A549 (cell line): Measurements from ENCODE around the gene FAM174C.

ENCODE experiments used
- CHD2 ChIP-seq: fragments of 150-350 bp; IDR thresholded peaks from 2 replicates; pipeline ENCODE4 v1.6.1; 2014; ENCODE audit warnings: low read length; ENCODE audit not compliant: partially characterized antibody
- EP300 ChIP-seq, 2 experiments: fragments of >200 bp; sonication (Bioruptor Twin); formaldehyde crosslinking; IDR thresholded peaks; 2 replicates in 1 of 2; 3 replicates in 1 of 2; pipeline ENCODE4 v1.6.1; 2016 to 2017
- GATA3 ChIP-seq: IDR thresholded peaks from 2 replicates; pipeline ENCODE4 v1.6.1; 2012; ENCODE audit warnings: borderline replicate concordance
- JUNB ChIP-seq: fragments of >200 bp; sonication (Bioruptor Twin); formaldehyde crosslinking; IDR thresholded peaks from 2 replicates; pipeline ENCODE4 v1.6.1; 2016
- POLR2A ChIP-seq: IDR thresholded peaks from 2 replicates; pipeline ENCODE4 v1.6.1; 2012; ENCODE audit warnings: mild to moderate bottlenecking, low read length
- POLR2AphosphoS2 ChIP-seq: conservative IDR thresholded peaks from 2 replicates; pipeline ENCODE4 v1.6.1; 2012; ENCODE audit warnings: low read length, improper control_type of control experiment, inconsistent platforms
- SREBF2 ChIP-seq: fragments of 450-650 bp; IDR thresholded peaks from 2 replicates; pipeline ENCODE4 v1.6.1; 2014; ENCODE audit warnings: mild to moderate bottlenecking, moderate library complexity
- TF ChIP-seq, protein P1 (sequence below): fragments of >200 bp; sonication (Bioruptor Twin); formaldehyde crosslinking; IDR thresholded peaks from 3 replicates; pipeline ENCODE4 v1.5.1; 2016
- TF ChIP-seq, protein P2 (sequence below): fragments of 450-650 bp; IDR thresholded peaks from 2 replicates; pipeline ENCODE4 v1.6.1; 2014; ENCODE audit warnings: antibody characterized with exemption
- TF ChIP-seq, protein P3 (sequence below): IDR thresholded peaks from 2 replicates; pipeline ENCODE4 v1.6.1; 2012; ENCODE audit warnings: low read depth, borderline replicate concordance

DNA sequence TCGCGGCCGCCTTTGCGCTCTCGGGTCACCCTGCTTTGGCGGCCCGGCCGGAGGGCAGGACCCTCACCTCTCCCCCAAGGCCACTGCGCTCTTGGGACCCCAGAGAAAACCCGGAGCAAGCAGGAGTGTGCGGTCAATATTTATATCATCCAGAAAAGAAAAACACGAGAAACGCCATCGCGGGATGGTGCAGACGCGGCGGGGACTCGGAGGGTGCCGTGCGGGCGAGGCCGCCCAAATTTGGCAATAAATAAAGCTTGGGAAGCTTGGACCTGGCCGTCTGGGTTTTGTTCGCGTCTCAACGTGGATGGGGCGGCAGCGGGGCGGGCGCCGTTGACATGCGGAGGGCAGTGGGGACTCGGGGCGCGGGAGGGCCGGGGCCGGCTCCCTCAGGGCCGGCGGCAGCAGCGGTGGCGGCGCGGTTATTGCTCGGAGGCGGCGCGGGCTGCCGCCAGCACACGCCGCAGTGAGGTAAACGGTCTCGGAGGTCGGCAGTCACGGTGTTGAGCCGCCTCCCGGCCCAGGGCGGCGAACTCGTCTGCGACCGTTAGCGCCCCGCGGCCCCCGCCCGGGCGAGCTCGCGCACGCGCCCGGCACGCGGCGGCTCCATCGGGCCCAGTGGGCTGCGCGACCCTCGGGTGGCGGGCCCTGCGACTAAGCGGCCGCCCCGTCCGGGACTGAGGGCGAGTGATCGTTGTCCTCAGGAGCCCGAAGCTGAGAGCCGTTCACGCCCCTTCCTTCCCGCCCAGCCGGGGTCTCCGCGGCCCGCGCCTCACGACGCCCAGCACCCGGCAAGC is 47.0 kb upstream of the FAM174C start:
- TF ChIP-seq, protein P1, sequence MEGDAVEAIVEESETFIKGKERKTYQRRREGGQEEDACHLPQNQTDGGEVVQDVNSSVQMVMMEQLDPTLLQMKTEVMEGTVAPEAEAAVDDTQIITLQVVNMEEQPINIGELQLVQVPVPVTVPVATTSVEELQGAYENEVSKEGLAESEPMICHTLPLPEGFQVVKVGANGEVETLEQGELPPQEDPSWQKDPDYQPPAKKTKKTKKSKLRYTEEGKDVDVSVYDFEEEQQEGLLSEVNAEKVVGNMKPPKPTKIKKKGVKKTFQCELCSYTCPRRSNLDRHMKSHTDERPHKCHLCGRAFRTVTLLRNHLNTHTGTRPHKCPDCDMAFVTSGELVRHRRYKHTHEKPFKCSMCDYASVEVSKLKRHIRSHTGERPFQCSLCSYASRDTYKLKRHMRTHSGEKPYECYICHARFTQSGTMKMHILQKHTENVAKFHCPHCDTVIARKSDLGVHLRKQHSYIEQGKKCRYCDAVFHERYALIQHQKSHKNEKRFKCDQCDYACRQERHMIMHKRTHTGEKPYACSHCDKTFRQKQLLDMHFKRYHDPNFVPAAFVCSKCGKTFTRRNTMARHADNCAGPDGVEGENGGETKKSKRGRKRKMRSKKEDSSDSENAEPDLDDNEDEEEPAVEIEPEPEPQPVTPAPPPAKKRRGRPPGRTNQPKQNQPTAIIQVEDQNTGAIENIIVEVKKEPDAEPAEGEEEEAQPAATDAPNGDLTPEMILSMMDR: no peak
- TF ChIP-seq POLR2AphosphoS2: no peak
- no peak for TF ChIP-seq EP300 (IDR thresholded peaks at IDR 0.05)
- TF ChIP-seq SREBF2: no peak
- TF ChIP-seq, protein P2, sequence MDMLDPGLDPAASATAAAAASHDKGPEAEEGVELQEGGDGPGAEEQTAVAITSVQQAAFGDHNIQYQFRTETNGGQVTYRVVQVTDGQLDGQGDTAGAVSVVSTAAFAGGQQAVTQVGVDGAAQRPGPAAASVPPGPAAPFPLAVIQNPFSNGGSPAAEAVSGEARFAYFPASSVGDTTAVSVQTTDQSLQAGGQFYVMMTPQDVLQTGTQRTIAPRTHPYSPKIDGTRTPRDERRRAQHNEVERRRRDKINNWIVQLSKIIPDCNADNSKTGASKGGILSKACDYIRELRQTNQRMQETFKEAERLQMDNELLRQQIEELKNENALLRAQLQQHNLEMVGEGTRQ: no peak
- TF ChIP-seq JUNB: no peak
- TF ChIP-seq, protein P3, sequence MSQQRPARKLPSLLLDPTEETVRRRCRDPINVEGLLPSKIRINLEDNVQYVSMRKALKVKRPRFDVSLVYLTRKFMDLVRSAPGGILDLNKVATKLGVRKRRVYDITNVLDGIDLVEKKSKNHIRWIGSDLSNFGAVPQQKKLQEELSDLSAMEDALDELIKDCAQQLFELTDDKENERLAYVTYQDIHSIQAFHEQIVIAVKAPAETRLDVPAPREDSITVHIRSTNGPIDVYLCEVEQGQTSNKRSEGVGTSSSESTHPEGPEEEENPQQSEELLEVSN: no peak
- no peak for TF ChIP-seq POLR2A
- TF ChIP-seq CHD2: no peak
- TF ChIP-seq GATA3: no peak
